Mononuclear cell (primary cell): ENCODE measurements around the gene SHC3. TPM values are rescaled to one million over a fixed set of nuclear protein-coding genes. Genes with fewer than 3 reads are reported as not detected.

Experiments
- H3K27me3 ChIP-seq: 2 replicates; pipeline ENCODE4 v1.6.0; 2011; ENCODE audit warnings: low read length, control low read depth; ENCODE audit not compliant: insufficient read depth
- H3K4me1 ChIP-seq: 2 replicates; pipeline ENCODE4 v1.5.1; 2011; ENCODE audit warnings: mild to moderate bottlenecking, low read length, control low read depth; ENCODE audit not compliant: insufficient read depth
- H3K4me3 ChIP-seq: 2 replicates; pipeline ENCODE4 v1.5.1; 2011; ENCODE audit warnings: mild to moderate bottlenecking, low read length, moderate library complexity
- H3K9me3 ChIP-seq: 2 replicates; pipeline ENCODE4 v1.5.1; 2011; ENCODE audit warnings: low read depth, mild to moderate bottlenecking, control low read depth, low read length
- total RNA-seq: library from RNA; depleted of rRNA; stranded (reverse); fragments of >200 nt; gene quantifications from one replicate; pipeline ENCODE4 v1.2.3, GENCODE V29; 2012

The SHC3 gene
- total RNA-seq, 1 donor = under 0.01 TPM

DNA sequence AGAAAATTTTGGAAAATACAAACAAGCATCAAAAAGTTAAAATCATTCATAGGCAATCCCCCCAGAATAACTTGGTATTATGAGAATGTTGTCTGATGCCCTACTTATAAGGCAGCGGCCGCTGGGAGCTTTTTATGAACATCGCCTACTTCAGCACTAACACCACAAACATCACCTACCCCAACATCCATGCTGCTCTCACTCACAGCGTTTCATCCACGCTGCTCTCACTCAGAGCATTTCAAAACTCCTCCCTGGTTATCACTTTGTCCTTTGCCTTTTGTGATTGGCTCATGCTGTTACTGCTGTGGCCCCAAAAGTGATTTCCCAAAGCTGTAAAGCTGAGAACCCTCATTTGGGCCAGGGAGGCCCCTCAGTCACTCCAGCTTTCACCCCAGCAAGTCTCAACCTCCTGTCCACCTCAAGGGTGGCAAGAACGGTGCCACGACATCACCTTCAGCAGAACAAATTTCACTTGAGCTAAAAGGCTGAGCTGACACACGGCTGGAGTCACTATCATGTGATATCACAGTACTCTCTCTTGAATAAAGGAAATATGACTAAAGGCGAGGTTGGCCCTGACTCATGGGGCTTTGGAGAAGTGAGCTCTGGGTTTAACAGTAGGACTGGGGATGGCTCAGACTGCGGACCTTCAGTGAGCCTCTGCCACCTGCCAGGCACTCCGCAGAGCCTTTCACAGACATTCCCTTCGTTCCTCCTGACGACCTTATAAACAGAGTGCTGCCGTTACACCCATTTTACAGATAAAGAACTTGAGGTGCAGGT is 25.2 kb downstream of the SHC3 start:
- no peaks in the 10 kb centered on the region for H3K9me3 ChIP-seq
- no peak overlapping the region for H3K4me3 ChIP-seq
- H3K4me1 ChIP-seq = peaks cover 16% of the 10 kb centered on the region
- H3K27me3 ChIP-seq = peaks cover 30% of the 10 kb centered on the region

DNA sequence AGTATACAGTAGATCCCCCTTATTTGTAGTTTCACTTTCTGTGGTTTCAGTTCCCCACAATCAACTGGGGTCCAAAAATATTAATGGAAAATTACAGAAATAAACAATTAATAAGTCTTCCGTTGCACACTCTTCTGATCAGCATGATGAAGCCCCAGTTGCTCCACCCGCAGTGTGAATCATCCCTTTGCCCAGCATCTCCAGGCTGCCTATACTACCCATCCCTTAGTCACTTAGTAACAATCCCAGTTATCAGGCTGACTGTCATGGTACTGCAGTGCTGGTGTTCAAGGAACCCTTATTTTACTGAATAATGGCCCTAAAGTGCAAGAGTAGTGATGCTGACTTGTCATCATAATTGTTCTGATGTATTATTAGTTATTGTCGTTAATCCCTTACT is 28.9 kb downstream of the SHC3 start:
- H3K4me3 ChIP-seq = no peak overlapping the region
- no peaks in the 10 kb centered on the region for H3K9me3 ChIP-seq
- H3K4me1 ChIP-seq = peaks cover 9% of the 10 kb centered on the region
- H3K27me3 ChIP-seq = peaks cover 13% of the 10 kb centered on the region

DNA sequence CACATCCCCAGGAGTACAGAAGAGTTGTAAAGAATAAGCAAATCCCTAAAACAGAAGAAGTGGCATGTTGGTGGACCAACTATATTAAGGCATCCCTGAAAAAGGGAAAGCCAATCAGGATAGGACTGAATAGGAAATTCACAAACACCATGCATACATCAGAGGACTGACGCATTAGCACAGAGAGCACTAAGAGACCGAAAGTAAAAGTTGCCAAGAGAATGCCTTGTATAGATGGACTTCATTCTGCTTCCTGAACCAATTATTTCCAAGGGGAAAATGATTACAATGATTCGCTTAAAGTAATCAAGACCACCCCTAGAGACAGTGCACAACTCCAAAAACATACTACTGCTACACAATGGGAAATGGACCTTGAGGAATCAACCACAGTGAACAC is 33.5 kb downstream of the SHC3 start:
- Histone ChIP-seq H3K9me3 (no peaks in the 10 kb centered on the region), H3K4me3 (no peak overlapping the region), H3K4me1 (no peaks in the 10 kb centered on the region), H3K27me3 (no peaks in the 10 kb centered on the region)

DNA sequence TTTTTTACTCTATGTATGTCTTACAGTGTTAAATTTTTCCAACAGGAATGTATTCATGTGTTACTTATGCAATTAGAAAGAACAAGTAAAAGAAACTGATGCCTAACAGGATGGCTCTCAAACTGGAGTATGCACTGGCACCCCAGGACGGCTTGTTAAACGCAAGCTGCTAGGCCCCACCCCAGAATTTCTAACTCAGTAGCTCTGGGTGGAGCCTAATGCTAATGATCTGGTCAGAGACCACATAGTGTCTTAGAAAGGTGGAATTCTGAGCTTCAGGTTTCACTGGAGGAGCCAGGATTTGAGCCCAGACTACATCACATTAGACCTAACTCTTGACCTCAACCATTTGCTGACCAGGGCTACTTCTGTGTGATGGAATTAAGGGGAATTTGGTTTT is 34.4 kb downstream of the SHC3 start:
- Histone ChIP-seq H3K27me3 (no peaks in the 10 kb centered on the region), H3K4me3 (no peak overlapping the region), H3K9me3 (no peaks in the 10 kb centered on the region), H3K4me1 (no peaks in the 10 kb centered on the region)

DNA sequence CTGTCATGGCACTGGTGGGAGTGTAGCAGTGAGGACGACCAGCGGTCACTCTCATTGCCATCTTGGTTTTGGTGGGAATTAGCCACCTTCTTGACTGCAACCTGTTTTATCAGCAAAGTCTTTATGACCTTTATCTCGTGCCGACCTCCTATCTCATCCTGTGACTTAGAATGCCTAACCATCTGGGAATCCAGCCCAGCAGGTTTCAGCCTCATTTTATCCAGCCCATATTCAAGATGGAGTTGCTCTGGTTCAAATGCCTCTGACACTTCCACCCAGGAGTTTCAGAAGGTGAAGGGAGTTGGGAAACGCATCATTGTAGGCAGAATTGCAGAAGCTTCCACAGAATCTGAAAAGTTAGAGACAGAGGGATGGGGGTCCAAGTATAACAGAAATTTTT is 35.4 kb downstream of the SHC3 start:
- Histone ChIP-seq H3K9me3 (no peaks in the 10 kb centered on the region), H3K4me3 (no peak overlapping the region), H3K27me3 (no peaks in the 10 kb centered on the region), H3K4me1 (no peaks in the 10 kb centered on the region)

DNA sequence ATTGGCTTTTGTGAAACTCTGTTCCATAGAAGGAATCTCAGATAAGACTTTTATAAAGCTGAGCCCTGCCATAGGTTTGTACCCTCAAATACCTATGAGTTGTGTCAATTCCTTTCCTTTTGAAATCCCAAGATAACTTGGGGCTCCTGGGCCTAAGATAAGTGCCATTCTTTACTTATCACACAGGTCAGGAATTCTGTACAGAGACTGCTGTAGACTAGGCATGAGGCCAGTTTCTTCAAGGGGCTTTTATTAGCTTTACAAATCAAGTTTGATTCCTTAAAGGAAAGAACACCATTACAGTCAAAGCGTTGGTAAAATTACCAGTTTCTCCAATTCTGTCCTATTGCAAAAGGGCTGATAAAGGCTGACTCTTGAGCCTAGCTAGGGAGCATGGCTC is 39.2 kb downstream of the SHC3 start:
- Histone ChIP-seq H3K4me3 (no peak overlapping the region), H3K4me1 (no peaks in the 10 kb centered on the region), H3K27me3 (no peaks in the 10 kb centered on the region), H3K9me3 (no peaks in the 10 kb centered on the region)

DNA sequence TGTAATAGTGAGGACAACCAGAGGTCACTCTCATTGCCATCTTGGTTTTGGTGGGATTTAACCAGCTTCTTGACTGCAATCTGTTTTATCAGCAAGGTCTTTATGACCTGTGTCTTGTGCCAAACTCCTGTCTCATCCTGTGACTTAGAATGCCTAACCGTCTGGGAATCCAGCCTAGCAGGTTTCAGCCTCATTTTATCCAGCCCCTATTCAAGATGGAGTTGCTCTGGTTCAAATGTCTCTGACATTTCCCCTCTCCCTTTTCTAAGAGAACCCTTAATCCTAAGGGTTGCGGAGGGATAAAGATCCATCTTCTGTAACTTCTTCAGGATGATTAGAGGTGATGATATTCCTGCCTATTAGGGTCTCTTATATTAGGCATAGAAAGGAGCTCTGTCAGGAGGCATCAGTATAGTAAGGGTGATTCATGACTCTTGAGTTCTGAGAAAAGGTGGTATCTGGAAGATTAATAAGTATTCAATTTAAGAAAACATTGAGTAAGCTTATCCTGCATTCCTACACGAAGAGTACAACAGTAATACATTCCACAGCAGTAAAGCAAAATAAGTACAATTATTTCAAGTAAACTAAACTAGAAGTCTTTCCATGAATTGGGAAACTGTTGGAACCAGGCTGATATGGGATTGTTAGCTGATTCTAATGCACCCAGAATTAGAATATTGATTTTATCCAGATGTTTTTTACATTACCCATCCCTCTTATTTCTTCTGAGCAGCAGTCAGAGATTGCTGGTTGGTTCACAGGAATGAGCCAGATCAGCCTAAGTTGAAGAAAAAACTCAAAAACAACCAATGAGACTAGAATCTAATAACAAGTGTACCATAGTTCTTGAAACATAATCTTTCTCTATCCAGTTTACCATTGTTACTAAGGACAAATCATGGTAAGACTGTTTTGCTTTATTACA is 39.9 kb downstream of the SHC3 start:
- no peaks in the 10 kb centered on the region for H3K27me3 ChIP-seq
- H3K4me1 ChIP-seq = no peaks in the 10 kb centered on the region
- H3K4me3 ChIP-seq = no peak overlapping the region
- H3K9me3 ChIP-seq = no peaks in the 10 kb centered on the region

DNA sequence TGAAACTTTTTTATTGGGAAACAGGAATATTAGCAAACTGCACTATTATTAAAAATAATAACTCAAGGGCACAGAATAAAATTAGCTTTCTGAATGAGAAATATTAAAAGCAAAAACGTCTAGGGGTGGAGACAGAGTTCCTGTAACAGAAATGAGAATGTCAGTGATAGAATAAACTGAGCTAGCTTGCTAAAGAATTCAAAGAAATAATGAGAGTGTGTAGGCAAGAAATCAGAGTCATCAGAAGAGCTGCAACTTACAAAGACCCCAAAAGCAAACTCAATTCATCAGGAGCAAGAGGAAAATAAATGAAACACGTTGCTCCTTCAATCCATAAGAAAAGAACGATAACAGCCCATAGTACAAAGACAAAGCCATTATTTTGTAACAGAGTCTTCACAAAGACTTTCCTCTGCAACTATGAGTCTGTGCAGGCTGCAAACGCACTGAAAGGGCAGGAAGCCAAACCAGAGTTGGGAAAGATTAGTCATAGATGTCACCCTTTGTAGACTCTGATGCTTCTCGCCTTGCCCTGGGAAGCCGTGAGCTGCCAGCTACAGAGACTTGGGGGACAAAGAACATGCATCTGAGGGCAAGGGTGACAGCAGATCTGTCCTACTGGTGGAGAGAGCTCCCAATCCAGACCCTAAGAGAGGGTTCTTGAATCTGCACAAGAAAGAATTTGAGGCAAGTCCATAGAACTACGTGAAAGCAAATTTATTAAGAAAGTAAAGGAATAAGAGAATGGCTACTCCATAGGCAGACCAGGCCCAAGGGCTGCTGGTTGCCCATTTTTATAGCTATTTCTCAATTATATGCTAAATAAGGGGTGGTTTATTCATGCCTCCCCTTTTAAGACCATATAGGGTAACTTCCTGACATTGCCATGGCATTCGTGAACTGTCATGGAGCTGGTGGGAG is 40.8 kb downstream of the SHC3 start:
- no peak overlapping the region for H3K4me3 ChIP-seq

DNA sequence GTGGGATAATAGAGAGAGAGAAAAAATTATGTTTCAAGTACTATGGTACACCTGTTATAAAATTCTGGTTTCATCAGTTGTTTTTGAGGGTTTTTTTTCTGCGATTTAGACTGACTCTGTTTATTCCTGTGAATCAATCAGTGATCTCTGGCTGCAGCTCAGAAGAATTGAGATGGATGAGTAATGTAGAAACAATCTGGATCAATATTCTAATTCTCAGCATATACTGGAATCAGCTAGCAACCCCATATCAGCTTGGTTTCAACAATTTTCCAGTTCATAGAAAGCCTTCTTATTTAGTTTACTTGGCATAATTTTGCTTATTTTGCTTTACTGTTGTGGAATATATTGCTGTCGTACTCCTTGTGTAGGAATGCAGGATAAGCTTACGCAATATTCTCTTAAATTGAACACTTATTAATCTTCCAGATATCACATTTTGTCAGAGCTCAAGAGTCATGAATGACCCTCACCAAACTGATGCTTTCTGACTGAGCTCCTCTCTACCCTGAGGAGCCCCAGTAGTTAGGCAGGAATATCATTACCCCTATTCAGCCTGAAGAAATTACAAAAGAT is 42.9 kb downstream of the SHC3 start:
- Histone ChIP-seq H3K4me1 (no peaks in the 10 kb centered on the region), H3K27me3 (no peaks in the 10 kb centered on the region), H3K9me3 (no peaks in the 10 kb centered on the region), H3K4me3 (no peak overlapping the region)

More for the DNA sequence above, 40.8 kb downstream of the SHC3 start:
- Histone ChIP-seq H3K27me3 (no peaks in the 10 kb centered on the region), H3K4me1 (no peaks in the 10 kb centered on the region), H3K9me3 (no peaks in the 10 kb centered on the region)

DNA sequence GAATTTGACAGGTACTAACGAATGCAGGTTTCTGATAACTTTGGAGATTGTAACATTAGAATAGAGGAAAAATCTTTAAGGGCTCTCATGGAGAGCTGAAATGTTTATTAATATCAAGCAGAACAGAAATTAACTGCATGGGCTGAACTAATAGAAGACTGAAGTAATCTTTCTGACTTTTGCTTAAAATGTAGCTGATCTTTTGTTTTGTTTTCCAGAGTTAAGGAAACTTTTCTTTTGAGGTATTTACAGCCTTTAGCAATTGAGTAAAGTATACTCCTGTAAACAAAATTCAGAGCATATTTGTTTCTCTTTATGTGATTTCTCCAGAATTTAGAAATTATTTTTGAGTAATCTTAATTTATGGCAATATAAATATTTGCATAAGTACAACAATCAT is 43.9 kb downstream of the SHC3 start:
- Histone ChIP-seq H3K4me1 (no peaks in the 10 kb centered on the region), H3K9me3 (no peaks in the 10 kb centered on the region), H3K4me3 (no peak overlapping the region), H3K27me3 (no peaks in the 10 kb centered on the region)

DNA sequence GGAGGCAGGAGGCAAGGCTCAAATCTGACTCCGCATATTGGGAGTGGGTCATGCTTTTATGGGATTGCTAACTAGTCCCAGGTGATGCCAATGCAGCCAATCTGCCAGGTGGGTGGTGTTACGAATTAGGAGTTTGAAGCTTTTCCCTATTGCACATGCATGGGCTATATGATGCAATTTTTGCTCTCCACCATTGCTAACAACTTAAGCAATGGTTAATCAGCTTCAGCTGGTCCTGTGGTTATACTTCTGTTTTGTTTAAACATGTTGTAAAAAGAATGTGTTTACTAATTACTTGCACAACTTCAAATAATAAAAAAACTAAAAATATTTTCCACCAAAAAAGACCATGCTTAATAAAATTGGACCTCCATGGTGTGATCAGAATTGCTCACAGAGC is 55.7 kb downstream of the SHC3 start:
- no peaks in the 10 kb centered on the region for H3K4me1 ChIP-seq
- peaks cover 5% of the 10 kb centered on the region for H3K27me3 ChIP-seq
- no peaks in the 10 kb centered on the region for H3K9me3 ChIP-seq
- no peak overlapping the region for H3K4me3 ChIP-seq

DNA sequence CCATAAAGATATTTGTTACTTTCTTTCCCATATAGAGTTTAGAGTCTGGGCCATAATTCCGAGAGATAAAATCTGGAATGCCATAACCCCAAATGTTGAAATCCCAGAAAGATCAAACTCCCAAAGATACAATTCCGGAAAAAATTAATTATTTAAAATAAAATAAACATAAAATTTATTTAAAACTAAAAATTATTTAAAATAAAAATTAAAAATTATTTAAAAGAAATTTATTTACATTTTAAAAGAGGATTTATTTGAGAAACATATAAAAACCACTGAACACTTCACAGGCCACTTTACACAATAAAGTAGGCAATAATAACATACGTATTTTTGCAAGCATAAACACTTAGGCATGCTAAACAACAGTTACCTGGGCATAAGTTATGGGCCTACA is 57.9 kb downstream of the SHC3 start:
- Histone ChIP-seq H3K4me3 (no peak overlapping the region), H3K4me1 (no peaks in the 10 kb centered on the region), H3K27me3 (peaks cover 5% of the 10 kb centered on the region), H3K9me3 (no peaks in the 10 kb centered on the region)

DNA sequence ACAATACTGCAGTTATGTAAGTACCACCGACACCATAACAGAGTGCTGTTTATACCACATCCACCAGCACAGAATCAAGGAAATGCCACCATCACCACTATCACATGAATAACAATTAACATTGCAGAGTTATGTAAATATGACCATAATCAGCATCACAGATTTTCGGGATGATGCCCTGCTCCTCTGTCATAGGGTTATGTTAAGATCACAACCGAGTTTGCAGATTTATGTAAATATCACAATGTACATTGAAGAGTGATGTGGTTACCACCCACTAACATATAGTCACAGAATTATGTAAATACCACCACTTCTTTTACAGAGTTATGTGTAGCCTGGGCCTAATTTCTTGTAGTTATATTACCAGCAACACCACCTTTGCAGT is 61.8 kb downstream of the SHC3 start:
- Histone ChIP-seq H3K4me1 (no peaks in the 10 kb centered on the region), H3K27me3 (peaks cover 7% of the 10 kb centered on the region), H3K9me3 (no peaks in the 10 kb centered on the region), H3K4me3 (no peak overlapping the region)

DNA sequence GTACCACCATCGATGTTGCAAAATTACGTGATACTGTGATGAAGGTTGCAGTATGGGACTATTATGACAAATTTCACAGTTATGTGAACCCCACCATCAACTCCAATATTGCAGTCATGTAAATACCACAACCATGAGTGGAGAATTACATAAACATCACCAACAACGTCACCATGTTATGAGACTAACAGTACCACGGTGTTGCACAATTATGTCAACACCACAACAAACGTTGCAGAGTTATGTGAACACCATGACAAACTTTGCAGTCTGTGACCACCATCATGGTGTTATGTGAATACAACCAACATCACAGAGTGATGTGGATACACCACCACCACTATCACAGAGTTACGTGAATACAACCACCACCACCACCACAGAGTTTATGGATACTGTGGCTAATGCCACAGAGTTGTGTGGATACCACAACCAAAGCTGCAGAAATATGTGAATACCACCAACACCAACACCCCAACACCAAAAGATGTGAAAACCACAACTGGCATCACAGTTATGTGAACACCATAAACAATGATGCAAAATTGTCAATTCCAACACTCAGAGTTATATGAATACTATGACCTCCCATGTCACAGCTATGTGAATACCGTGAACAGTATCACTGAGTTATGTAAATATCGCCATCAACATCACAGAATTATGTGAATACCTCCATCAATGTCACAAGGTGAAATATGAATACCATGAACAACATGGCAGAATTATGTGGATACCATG is 62.4 kb downstream of the SHC3 start:
- no peaks in the 10 kb centered on the region for H3K9me3 ChIP-seq
- H3K4me1 ChIP-seq = no peaks in the 10 kb centered on the region
- peaks cover 7% of the 10 kb centered on the region for H3K27me3 ChIP-seq
- H3K4me3 ChIP-seq = no peak overlapping the region
